OCI-LY3 (cell line): ENCODE measurements around the gene USP32.

ENCODE experiments used
- CTCF ChIP-seq: fragments of 200-600, 300-600 bp; sonication (generic); IDR thresholded peaks from 2 replicates; pipeline ENCODE4 v1.5.1; 2014; ENCODE audit warnings: antibody characterized with exemption, low read length, low read depth
- EZH2phosphoT487 ChIP-seq: fragments of 200-600 bp; shearing (Covaris generic); IDR thresholded peaks from 2 replicates; pipeline ENCODE4 v1.6.1; 2018; ENCODE audit warnings: antibody characterized with exemption, mixed run types, low read depth

GRCh38 chr17:60311186-60311585 lies 80.7 kb downstream of the USP32 start:
- TF ChIP-seq CTCF, result no peak
- no peak for TF ChIP-seq EZH2phosphoT487
